Measurements from ENCODE around the gene TMEM62.

TMEM62 gene

GRCh38 chr15:43133430-43134156 is at the start of gene TMEM62:
Gene TMEM62, plus strand, starts transcription at chr15:43133586. Its CDS starts 217 bp downstream, at chr15:43133803.
- Histone ChIP-seq H3K9ac (ENCODE audit: low read depth, low read length) (peak within 1 kb of the TSS; percentile 72), H3K27me3 (ENCODE audit: control insufficient read depth, insufficient read depth, low read length) (peaks cover 36% of the 10 kb centered on the region), H3K4me1 (ENCODE audit: control insufficient read depth, insufficient read depth, low read length) (0 out of 2 replicates have a peak, but pooled peaks cover 3% of the 10 kb centered on the region), H3K9me3 (ENCODE audit: control insufficient read depth, insufficient read depth, low read length) (no peaks in the 10 kb centered on the region), H3K27ac (ENCODE audit: low read depth, low read length) (peak within 1 kb of the TSS; percentile 12), H3K4me3 (ENCODE audit: low read depth, low read length) (peak within 1 kb of the TSS; percentile 79), H3K36me3 (ENCODE audit: control insufficient read depth, insufficient read depth, low read length) (peaks cover 6% of the 10 kb centered on the region; the same call in 1 of the 2 replicates)

GRCh38 chr15:43085921-43086320 is 47.5 kb upstream of the TMEM62 start:
- H3K4me1 ChIP-seq (ENCODE audit: control insufficient read depth, insufficient read depth, low read length) = no peaks in the 10 kb centered on the region; the same call in 1 of the 2 replicates
- no peak overlapping the region for H3K9ac ChIP-seq (ENCODE audit: low read depth, low read length)
- H3K9me3 ChIP-seq (ENCODE audit: control insufficient read depth, insufficient read depth, low read length) = no peaks in the 10 kb centered on the region
- H3K27me3 ChIP-seq (ENCODE audit: control insufficient read depth, insufficient read depth, low read length) = no peaks in the 10 kb centered on the region
- no peak overlapping the region for H3K4me3 ChIP-seq (ENCODE audit: low read depth, low read length)
- no peak overlapping the region for H3K27ac ChIP-seq (ENCODE audit: low read depth, low read length)
- H3K36me3 ChIP-seq (ENCODE audit: control insufficient read depth, insufficient read depth, low read length) = peaks cover 48% of the 10 kb centered on the region

DNA sequence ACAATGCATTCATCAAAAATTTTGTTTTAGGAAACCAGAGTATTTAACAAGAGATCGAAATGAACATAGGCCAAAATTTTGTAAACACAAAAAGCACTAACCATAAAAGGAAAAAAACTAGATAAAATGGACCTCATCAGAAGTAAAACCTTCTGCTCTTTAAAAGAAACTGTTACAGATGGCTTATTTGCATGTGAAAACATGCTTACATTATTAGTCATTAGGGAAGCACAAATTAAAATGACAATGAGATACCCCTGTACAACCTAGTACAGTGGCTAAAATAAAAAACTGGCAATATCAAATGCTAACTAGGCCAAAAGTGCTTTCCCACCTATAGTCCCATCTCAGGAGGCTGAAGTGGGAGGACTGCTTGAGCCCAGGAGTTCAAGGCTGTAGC is 46.8 kb upstream of the TMEM62 start:
- no peak overlapping the region for H3K9ac ChIP-seq (ENCODE audit: low read depth, low read length)
- H3K27ac ChIP-seq (ENCODE audit: low read depth, low read length) = no peak overlapping the region
- no peak overlapping the region for H3K4me3 ChIP-seq (ENCODE audit: low read depth, low read length)
- H3K4me1 ChIP-seq (ENCODE audit: control insufficient read depth, insufficient read depth, low read length) = no peaks in the 10 kb centered on the region; the same call in 1 of the 2 replicates
- no peaks in the 10 kb centered on the region for H3K9me3 ChIP-seq (ENCODE audit: control insufficient read depth, insufficient read depth, low read length)
- no peaks in the 10 kb centered on the region for H3K27me3 ChIP-seq (ENCODE audit: control insufficient read depth, insufficient read depth, low read length)
- H3K36me3 ChIP-seq (ENCODE audit: control insufficient read depth, insufficient read depth, low read length) = peaks cover 42% of the 10 kb centered on the region

GRCh38 chr15:43091859-43092258 is 41.5 kb upstream of the TMEM62 start:
- Histone ChIP-seq H3K9me3 (ENCODE audit: control insufficient read depth, insufficient read depth, low read length) (no peaks in the 10 kb centered on the region), H3K4me3 (ENCODE audit: low read depth, low read length) (no peak overlapping the region), H3K4me1 (ENCODE audit: control insufficient read depth, insufficient read depth, low read length) (0 out of 2 replicates have a peak, but pooled peaks cover 2% of the 10 kb centered on the region), H3K36me3 (ENCODE audit: control insufficient read depth, insufficient read depth, low read length) (peaks cover 3% of the 10 kb centered on the region; the same call in 1 of the 2 replicates), H3K9ac (ENCODE audit: low read depth, low read length) (no peak overlapping the region), H3K27me3 (ENCODE audit: control insufficient read depth, insufficient read depth, low read length) (no peaks in the 10 kb centered on the region), H3K27ac (ENCODE audit: low read depth, low read length) (no peak overlapping the region)

DNA sequence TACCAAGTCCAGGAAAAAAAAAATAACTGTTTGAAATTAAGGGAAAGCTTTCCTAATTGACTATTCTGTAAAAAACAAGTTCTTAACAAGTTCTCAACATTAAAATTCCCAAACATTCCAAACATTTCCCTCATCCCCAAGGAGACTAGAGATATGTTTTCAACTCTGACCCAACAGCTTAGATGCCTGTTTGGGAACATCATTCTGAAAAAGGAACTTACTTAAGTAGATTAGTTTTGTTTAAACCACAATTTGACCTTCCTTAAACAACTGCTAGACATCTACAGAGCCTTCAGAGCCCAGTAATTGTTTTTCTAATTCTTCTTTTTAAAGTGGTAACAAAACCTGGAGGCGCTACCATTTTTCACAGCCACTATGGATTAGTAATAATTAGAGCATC is 40.4 kb upstream of the TMEM62 start:
- H3K27me3 ChIP-seq (ENCODE audit: control insufficient read depth, insufficient read depth, low read length) = no peaks in the 10 kb centered on the region
- H3K9ac ChIP-seq (ENCODE audit: low read depth, low read length) = no peak overlapping the region
- H3K4me1 ChIP-seq (ENCODE audit: control insufficient read depth, insufficient read depth, low read length) = 0 out of 2 replicates have a peak, but pooled peaks cover 2% of the 10 kb centered on the region
- no peak overlapping the region for H3K27ac ChIP-seq (ENCODE audit: low read depth, low read length)
- H3K4me3 ChIP-seq (ENCODE audit: low read depth, low read length) = no peak overlapping the region
- peaks cover 8% of the 10 kb centered on the region for H3K36me3 ChIP-seq (ENCODE audit: control insufficient read depth, insufficient read depth, low read length)
- no peaks in the 10 kb centered on the region for H3K9me3 ChIP-seq (ENCODE audit: control insufficient read depth, insufficient read depth, low read length)

DNA sequence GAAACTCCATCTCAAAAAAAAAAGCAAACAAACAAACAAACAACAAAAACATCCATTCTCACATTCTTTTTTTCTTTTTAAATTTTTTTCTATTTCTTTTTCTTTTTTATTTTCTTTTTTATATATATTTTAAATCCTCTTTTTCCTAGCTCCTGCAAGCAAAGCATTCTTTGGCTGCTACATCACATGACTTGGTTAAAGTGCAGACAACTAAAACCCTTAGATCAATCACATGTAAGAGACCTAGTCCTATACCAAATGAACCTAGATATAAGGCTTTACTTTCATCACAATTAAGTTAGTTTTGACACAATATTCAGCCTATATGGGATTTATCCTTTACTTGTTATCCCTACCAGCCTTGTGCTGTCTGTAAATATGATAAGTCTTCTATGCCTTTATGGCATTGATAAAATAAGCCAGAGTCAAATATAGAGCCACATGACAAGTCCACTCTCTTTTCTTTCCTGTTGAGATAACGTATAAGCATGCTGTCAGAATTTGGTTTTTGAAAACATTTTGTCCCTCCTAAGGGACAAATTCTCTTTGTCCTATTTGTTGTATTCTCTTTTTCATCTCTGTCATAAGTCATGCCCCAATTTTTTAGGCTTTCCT is 38.9 kb upstream of the TMEM62 start:
- Histone ChIP-seq H3K4me1 (ENCODE audit: control insufficient read depth, insufficient read depth, low read length) (0 out of 2 replicates have a peak, but pooled peaks cover 2% of the 10 kb centered on the region), H3K27me3 (ENCODE audit: control insufficient read depth, insufficient read depth, low read length) (no peaks in the 10 kb centered on the region), H3K9me3 (ENCODE audit: control insufficient read depth, insufficient read depth, low read length) (no peaks in the 10 kb centered on the region), H3K9ac (ENCODE audit: low read depth, low read length) (no peak overlapping the region), H3K36me3 (ENCODE audit: control insufficient read depth, insufficient read depth, low read length) (peaks cover 10% of the 10 kb centered on the region), H3K27ac (ENCODE audit: low read depth, low read length) (no peak overlapping the region), H3K4me3 (ENCODE audit: low read depth, low read length) (no peak overlapping the region)

DNA sequence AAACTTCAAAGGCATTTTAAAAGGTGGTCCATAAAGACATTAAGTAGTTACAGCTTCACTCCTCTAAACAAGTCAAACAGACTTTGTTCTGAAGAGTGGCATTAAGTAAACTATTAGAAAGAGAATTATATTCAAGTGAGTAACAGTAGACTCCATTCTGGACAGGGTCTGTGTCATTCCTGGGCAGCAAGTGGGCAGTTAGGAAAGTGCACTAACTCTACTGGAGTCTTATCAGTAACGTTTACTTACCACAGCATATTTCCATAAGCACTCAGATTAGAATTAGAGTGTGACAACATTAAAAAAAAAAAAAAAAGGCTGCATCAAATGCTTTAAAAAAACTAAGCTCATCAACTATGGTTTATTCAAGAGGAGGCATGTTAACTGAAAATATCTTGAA is 38.1 kb upstream of the TMEM62 start:
- peaks cover 13% of the 10 kb centered on the region for H3K36me3 ChIP-seq (ENCODE audit: control insufficient read depth, insufficient read depth, low read length)
- no peak overlapping the region for H3K27ac ChIP-seq (ENCODE audit: low read depth, low read length)
- 0 out of 2 replicates have a peak, but pooled peaks cover 2% of the 10 kb centered on the region for H3K4me1 ChIP-seq (ENCODE audit: control insufficient read depth, insufficient read depth, low read length)
- no peaks in the 10 kb centered on the region for H3K27me3 ChIP-seq (ENCODE audit: control insufficient read depth, insufficient read depth, low read length)
- no peak overlapping the region for H3K9ac ChIP-seq (ENCODE audit: low read depth, low read length)
- no peak overlapping the region for H3K4me3 ChIP-seq (ENCODE audit: low read depth, low read length)
- no peaks in the 10 kb centered on the region for H3K9me3 ChIP-seq (ENCODE audit: control insufficient read depth, insufficient read depth, low read length)

DNA sequence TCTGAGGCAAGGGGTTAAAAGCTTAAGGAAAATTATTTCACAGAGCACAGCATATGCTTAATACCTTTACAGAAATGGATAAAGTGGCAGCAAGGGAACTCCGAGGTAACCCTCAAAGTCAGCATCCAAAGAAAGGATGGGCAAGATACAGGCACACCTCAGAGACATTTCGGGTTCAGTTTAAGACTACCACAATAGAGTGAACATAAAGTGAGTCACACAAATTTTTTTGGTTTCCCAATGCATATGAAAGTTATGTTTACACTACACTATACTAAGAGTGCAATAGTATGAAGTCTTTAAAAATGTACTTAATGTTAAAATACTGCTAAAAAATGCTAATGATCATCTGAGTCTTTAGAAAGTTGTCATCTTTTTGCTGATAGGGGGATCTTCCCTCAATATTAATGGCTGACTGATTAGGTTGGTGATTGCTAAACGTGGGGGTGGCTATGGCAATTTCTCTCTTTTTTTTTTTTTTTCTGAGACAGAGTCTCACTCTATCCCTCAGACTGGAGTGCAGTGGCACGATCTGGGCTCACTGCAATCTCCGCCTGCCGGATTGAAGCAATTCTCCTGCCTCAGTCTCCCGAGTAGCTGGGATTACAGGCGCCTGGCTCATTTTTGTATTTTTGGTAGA is 37.6 kb upstream of the TMEM62 start:
- H3K4me1 ChIP-seq (ENCODE audit: control insufficient read depth, insufficient read depth, low read length) = 0 out of 2 replicates have a peak, but pooled peaks cover 2% of the 10 kb centered on the region
- H3K27me3 ChIP-seq (ENCODE audit: control insufficient read depth, insufficient read depth, low read length) = no peaks in the 10 kb centered on the region
- no peak overlapping the region for H3K4me3 ChIP-seq (ENCODE audit: low read depth, low read length)
- no peak overlapping the region for H3K27ac ChIP-seq (ENCODE audit: low read depth, low read length)
- H3K9ac ChIP-seq (ENCODE audit: low read depth, low read length) = no peak overlapping the region
- peaks cover 19% of the 10 kb centered on the region for H3K36me3 ChIP-seq (ENCODE audit: control insufficient read depth, insufficient read depth, low read length)
- H3K9me3 ChIP-seq (ENCODE audit: control insufficient read depth, insufficient read depth, low read length) = no peaks in the 10 kb centered on the region

- Histone ChIP-seq H3K36me3 (ENCODE audit: control insufficient read depth, insufficient read depth, low read length) (peaks cover 25% of the 10 kb centered on the region), H3K9ac (ENCODE audit: low read depth, low read length) (no peak overlapping the region), H3K4me3 (ENCODE audit: low read depth, low read length) (no peak overlapping the region), H3K27ac (ENCODE audit: low read depth, low read length) (no peak overlapping the region), H3K27me3 (ENCODE audit: control insufficient read depth, insufficient read depth, low read length) (no peaks in the 10 kb centered on the region), H3K9me3 (ENCODE audit: control insufficient read depth, insufficient read depth, low read length) (no peaks in the 10 kb centered on the region), H3K4me1 (ENCODE audit: control insufficient read depth, insufficient read depth, low read length) (0 out of 2 replicates have a peak, but pooled peaks cover 2% of the 10 kb centered on the region)
These were observed 37.0 kb upstream of the TMEM62 start for GRCh38 chr15:43096411-43096810.

- H3K9ac ChIP-seq (ENCODE audit: low read depth, low read length) = no peak overlapping the region
- no peak overlapping the region for H3K27ac ChIP-seq (ENCODE audit: low read depth, low read length)
- no peak overlapping the region for H3K4me3 ChIP-seq (ENCODE audit: low read depth, low read length)
- no peaks in the 10 kb centered on the region; the same call in 1 of the 2 replicates for H3K4me1 ChIP-seq (ENCODE audit: control insufficient read depth, insufficient read depth, low read length)
- H3K27me3 ChIP-seq (ENCODE audit: control insufficient read depth, insufficient read depth, low read length) = no peaks in the 10 kb centered on the region
- peaks cover 34% of the 10 kb centered on the region for H3K36me3 ChIP-seq (ENCODE audit: control insufficient read depth, insufficient read depth, low read length)
- H3K9me3 ChIP-seq (ENCODE audit: control insufficient read depth, insufficient read depth, low read length) = no peaks in the 10 kb centered on the region
These were observed 34.1 kb upstream of the TMEM62 start for GRCh38 chr15:43099105-43099845.
